MM.1S (cell line): ENCODE data around the gene CLDN7.

Experiments used
- EZH2 ChIP-seq: fragments of 300-600 bp; sonication (generic); optimal IDR thresholded peaks from 2 replicates; pipeline ENCODE3; 2017; ENCODE audit warnings: low read depth, mild to moderate bottlenecking, antibody characterized with exemption, low read length, mixed read lengths
- EZH2phosphoT487 ChIP-seq: fragments of 300-600 bp; sonication (generic); IDR thresholded peaks from 2 replicates; pipeline ENCODE4 v1.6.1; 2018; ENCODE audit warnings: antibody characterized with exemption, low read length
- TF ChIP-seq, protein P1 (sequence below): fragments of 300-600 bp; sonication (generic); IDR thresholded peaks from 2 replicates; pipeline ENCODE4 v1.5.1; 2016; ENCODE audit warnings: antibody characterized with exemption, low read length, mixed read lengths

GRCh38 chr17:7290166-7290565 lies 27.9 kb upstream of the CLDN7 start:
- TF ChIP-seq EZH2: no peak
- TF ChIP-seq, protein P1, sequence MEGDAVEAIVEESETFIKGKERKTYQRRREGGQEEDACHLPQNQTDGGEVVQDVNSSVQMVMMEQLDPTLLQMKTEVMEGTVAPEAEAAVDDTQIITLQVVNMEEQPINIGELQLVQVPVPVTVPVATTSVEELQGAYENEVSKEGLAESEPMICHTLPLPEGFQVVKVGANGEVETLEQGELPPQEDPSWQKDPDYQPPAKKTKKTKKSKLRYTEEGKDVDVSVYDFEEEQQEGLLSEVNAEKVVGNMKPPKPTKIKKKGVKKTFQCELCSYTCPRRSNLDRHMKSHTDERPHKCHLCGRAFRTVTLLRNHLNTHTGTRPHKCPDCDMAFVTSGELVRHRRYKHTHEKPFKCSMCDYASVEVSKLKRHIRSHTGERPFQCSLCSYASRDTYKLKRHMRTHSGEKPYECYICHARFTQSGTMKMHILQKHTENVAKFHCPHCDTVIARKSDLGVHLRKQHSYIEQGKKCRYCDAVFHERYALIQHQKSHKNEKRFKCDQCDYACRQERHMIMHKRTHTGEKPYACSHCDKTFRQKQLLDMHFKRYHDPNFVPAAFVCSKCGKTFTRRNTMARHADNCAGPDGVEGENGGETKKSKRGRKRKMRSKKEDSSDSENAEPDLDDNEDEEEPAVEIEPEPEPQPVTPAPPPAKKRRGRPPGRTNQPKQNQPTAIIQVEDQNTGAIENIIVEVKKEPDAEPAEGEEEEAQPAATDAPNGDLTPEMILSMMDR: no peak
- TF ChIP-seq EZH2phosphoT487: no peak
